PFSK-1 (cell line): ENCODE results near the gene IL4. TPM values are rescaled to one million over a fixed set of nuclear protein-coding genes. Genes with fewer than 3 reads are reported as not detected.

Source experiments
- FOXP2 ChIP-seq: optimal IDR thresholded peaks from 2 replicates; pipeline ENCODE3; 2011; ENCODE audit warnings: borderline replicate concordance, control low read depth, inconsistent platforms; ENCODE audit not compliant: insufficient read depth; ENCODE audit errors: extremely low read length, extremely low read depth
- POLR2AphosphoS5 ChIP-seq: IDR thresholded peaks from 2 replicates; pipeline ENCODE4 v1.6.1; 2012; ENCODE audit warnings: low read depth, mild to moderate bottlenecking, control low read depth, low read length, moderate library complexity
- REST ChIP-seq, 2 experiments: IDR thresholded peaks; 2 replicates each; pipeline versions ENCODE4 v1.6.1 to v1.8.0; 2011 to 2012; ENCODE audit warnings: low read depth in 2 of 2, low read length in 2 of 2, control low read depth in 1 of 2, inconsistent platforms in 1 of 2, mild to moderate bottlenecking in 1 of 2, moderate library complexity in 1 of 2; ENCODE audit not compliant: insufficient read depth in 1 of 2
- SIN3A ChIP-seq: IDR thresholded peaks from 2 replicates; pipeline ENCODE4 v1.6.1; 2012; ENCODE audit warnings: mild to moderate bottlenecking, low read length, moderate library complexity, borderline replicate concordance; ENCODE audit not compliant: insufficient read depth
- TAF1 ChIP-seq: IDR thresholded peaks from 2 replicates; pipeline ENCODE4 v1.6.1; 2012; ENCODE audit warnings: low read length, control low read depth, borderline replicate concordance; ENCODE audit not compliant: insufficient read depth
- polyA plus RNA-seq: library from polyadenylated mRNA; unstranded; fragments of >200 nt; gene quantifications from one replicate; pipeline ENCODE4 v1.2.1, GENCODE V29; 2012; ENCODE audit warnings: low read depth, missing spikeins; ENCODE audit not compliant: insufficient read length

The IL4 gene
- not detected for polyA plus RNA-seq

DNA sequence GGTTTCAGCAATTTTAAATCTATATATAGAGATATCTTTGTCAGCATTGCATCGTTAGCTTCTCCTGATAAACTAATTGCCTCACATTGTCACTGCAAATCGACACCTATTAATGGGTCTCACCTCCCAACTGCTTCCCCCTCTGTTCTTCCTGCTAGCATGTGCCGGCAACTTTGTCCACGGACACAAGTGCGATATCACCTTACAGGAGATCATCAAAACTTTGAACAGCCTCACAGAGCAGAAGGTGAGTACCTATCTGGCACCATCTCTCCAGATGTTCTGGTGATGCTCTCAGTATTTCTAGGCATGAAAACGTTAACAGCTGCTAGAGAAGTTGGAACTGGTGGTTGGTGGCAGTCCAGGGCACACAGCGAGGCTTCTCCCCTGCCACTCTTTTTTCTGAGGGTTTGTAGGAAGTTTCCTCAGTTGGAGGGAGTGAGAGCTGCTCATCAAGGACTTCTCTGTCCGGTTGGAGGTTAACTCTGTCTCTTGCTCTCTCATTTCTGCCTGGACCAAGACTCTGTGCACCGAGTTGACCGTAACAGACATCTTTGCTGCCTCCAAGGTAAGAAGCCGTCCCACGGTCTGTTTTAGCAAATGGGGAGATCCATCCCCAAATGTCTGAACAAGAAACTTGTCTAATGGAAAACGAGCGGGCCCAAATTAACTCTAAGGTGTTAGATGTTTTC, at the start of gene IL4:
IL4 (plus strand) TSS at position 51 of the 692 bp plus-strand sequence; CDS start at position 113, 62 bp downstream.
- no peak for TF ChIP-seq REST (IDR thresholded peaks at IDR 0.05; ENCODE audit: insufficient read depth in 1 of 2, low read depth in 2 of 2, low read length in 2 of 2)
- no peak for TF ChIP-seq TAF1
- no peak for TF ChIP-seq SIN3A
- TF ChIP-seq FOXP2 = no peak
- no peak for TF ChIP-seq POLR2AphosphoS5

GRCh38 chr5:132627470-132627869, 46.3 kb upstream of the IL4 start:
- TF ChIP-seq FOXP2 (no peak), SIN3A (no peak), REST (IDR thresholded peaks at IDR 0.05; ENCODE audit: insufficient read depth in 1 of 2, low read depth in 2 of 2, low read length in 2 of 2) (no peak)

DNA sequence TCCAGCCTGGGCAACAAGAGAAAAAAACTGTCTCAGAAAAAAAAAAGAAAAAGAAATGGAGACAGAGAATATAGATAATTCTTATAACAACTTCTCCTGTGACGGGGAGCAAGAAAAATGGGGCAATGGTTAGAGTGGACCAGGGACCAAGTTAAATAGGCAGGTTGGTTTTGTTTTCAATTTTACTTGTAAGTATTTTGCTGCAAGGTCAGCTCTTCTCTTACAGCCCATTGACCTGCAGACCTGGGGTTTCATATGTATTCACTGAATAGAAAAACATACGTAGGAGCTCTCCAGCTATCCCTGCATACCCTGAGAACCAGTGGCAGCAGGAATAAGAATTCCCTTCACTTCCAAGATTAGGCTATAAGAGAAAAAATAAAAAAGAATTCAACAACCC, 45.0 kb upstream of the IL4 start:
- no peak for TF ChIP-seq SIN3A
- TF ChIP-seq POLR2AphosphoS5 = no peak
- TF ChIP-seq REST (IDR thresholded peaks at IDR 0.05; ENCODE audit: insufficient read depth in 1 of 2, low read depth in 2 of 2, low read length in 2 of 2) = no peak
- TF ChIP-seq FOXP2 = no peak
- TF ChIP-seq TAF1 = no peak

GRCh38 chr5:132629230-132629944, 44.4 kb upstream of the IL4 start:
- no peak for TF ChIP-seq POLR2AphosphoS5
- no peak for TF ChIP-seq REST (IDR thresholded peaks at IDR 0.05; ENCODE audit: insufficient read depth in 1 of 2, low read depth in 2 of 2, low read length in 2 of 2)
- TF ChIP-seq SIN3A = no peak

DNA sequence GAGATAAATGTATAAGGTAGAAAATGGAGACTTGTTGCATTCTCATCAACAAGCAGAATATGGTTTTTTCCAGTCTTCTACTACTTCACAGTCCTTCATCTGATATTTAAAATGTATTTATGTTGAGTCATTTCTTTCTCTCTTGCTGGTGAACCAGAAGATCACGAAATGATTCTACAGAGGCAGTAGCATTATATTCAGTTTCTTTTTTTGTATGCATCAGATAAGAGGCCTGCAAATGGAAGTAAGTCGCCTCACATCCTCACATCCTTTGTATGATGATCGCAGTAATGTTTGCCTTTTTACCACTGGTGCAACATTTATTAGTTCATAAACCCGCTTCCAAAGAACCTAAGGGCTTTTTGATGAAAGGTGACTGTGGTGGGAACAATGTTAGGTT, 37.9 kb upstream of the IL4 start:
- TF ChIP-seq SIN3A (no peak), POLR2AphosphoS5 (no peak), REST (IDR thresholded peaks at IDR 0.05; ENCODE audit: insufficient read depth in 1 of 2, low read depth in 2 of 2, low read length in 2 of 2) (no peak), FOXP2 (no peak), TAF1 (no peak)
